Measurements from ENCODE around the gene TNFRSF25.

The TNFRSF25 gene

DNA sequence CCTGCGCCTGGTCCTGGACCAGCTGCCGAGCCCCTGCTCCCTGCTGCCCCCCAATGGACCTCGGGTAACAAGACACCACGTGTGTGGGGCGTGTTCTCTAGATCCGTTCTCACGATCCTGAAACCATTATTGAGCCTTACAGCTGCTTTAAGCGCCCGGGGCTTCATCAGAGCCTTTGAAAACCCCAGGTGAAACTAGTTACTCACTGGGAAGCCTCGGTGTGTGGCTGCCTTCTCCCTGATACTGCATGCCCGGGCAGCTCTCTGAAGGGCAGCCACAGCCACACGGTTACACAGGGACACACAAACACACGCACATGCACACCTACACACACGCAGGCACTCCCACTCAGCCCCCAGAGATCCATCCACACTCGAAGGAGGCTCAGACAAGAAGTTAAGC lies 51.5 kb downstream of the TNFRSF25 start:
- no peak for DNase-seq

DNA sequence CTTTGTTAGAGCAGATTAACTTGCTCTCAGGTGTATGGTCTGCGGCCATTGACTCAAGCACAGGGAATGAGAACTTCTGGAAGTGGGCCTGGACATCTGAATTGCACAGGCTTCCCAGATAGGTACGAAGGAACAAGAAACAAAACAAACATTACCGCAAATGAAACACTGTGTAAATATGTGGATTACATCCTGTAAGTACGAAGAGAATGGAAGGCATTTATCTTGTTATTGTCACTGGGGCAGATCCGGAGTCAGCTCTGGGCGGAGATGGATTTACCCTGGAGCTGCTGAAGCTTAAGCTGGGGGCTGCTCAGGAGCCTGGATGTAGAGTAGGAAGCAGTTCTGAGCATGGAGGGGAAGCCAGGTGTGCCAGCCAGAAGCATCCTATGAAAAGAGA lies 53.1 kb downstream of the TNFRSF25 start:
- DNase-seq = no peak
